Measurements from ENCODE around the gene PCNT.
"Not testable (repeated sequence)": the region's sequence is repeated elsewhere in the genome, so short reads cannot be mapped to it uniquely, and the experiment has no call there.

PCNT gene

GRCh38 chr21:46386734-46387088 lies 62.8 kb downstream of the PCNT start:
- DNase-seq = no peak

GRCh38 chr21:46388206-46388880 lies 64.4 kb downstream of the PCNT start:
- DNase-seq = no peak

DNA sequence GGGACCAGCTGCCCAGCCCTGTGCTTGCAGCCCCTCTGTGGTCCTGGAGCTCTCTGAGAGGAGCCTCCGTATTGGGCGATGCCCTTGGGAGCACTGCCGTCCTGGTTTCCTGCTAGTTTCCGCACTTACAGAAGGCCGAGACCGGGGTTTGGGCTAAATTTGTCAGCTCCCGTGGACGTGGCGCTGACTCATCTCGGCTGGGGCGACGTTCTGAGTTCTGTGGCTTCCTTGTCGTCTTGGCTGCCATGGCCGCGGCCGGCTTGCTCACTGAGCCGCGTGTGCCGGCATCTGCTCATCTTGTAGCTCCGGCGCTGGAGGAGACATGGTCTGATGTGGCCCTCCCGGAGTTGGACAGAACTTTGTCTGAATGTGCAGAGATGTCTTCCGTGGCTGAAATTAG lies 64.9 kb downstream of the PCNT start:
- DNase-seq = no peak

DNA sequence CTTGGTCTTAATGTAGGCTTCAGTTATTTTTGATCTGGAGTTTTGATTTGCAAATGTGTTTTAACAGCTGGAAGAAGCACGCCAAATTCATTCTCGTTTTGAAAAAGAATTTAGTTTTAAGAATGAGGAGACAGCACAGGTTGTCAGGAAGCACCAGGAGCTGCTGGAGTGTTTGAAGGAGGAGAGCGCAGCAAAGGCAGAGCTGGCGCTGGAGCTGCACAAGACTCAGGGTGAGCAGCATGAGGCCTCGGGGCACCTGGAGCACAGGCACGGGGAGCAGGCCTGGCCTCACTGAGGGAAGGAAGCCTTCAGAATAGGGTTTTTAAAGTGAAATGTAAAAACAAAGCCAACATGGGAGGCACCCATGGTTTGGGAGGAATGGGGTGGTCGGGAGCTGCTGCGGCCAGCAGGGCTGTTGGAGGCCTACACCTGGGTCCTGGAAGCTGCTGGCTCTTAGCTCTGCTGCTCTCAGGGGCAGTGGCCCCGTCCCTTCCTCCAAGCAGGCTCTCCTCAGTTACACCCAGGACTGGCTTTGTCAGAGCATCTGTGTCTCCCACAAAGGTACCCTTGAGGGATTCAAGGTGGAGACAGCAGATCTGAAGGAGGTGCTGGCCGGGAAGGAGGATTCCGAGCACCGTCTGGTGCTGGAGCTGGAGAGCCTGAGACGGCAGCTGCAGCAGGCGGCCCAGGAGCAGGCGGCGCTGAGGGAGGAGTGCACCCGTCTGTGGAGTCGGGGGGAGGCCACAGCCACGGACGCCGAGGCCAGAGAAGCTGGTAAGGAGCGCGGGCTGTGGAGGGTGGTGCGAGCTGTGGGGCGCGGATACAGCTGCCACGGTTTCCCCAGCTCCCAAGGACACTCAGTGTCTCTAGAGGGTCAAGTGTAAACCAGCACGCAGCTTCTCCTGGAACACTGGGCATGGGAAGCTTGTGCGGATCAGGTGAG lies 66.9 kb downstream of the PCNT start:
- no peak for DNase-seq

DNA sequence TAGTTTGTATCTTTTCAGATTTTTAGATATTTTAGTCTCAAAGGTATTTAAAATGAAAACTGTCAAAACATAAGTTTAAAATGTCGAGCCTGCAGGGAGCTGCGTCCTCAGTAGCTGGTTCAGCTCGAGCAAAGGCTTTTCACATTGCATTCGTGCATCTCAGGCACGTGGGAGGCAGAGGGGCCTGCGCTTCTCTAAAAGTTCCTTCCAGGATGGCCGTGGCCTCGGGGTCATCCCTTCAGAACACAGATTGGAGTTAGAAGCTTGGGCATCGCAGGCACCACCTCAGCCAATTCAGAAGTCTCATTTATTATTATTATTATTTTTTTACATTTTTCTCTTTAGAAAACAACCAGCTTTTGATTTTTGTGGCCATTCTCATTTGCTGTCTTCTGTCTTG lies 67.8 kb downstream of the PCNT start:
- no peak for DNase-seq

DNA sequence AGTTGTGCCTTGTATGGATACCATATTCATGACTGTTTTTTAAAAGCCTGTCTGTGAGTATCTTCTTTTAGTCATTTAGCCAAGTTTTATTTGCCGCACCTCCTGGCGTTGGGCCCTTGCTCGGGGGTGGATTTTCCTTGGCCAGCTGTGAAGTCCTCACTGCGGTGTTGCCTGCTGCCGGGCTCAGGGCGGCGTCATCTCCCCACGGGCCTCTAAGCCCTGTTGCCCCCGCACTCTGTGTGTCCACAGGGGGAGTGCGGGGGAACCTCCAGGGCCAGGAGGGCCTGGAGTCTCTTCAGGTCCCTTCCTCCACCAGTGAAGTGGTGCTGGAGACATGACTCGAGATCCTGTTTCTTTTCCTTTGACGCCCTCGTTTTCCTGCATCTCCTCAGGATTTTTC lies 69.0 kb downstream of the PCNT start:
- DNase-seq = no peak

GRCh38 chr21:46393451-46393940 lies 69.5 kb downstream of the PCNT start:
- DNase-seq = no peak

GRCh38 chr21:46393941-46394594 lies 70.1 kb downstream of the PCNT start:
- no peak for DNase-seq

GRCh38 chr21:46394595-46395104 lies 70.7 kb downstream of the PCNT start:
- no peak for DNase-seq

- DNase-seq = no peak
Observed at GRCh38 chr21:46397211-46397905, 73.4 kb downstream of the PCNT start.

- DNase-seq = no peak
Observed at GRCh38 chr21:46397993-46398392, 74.0 kb downstream of the PCNT start.

DNA sequence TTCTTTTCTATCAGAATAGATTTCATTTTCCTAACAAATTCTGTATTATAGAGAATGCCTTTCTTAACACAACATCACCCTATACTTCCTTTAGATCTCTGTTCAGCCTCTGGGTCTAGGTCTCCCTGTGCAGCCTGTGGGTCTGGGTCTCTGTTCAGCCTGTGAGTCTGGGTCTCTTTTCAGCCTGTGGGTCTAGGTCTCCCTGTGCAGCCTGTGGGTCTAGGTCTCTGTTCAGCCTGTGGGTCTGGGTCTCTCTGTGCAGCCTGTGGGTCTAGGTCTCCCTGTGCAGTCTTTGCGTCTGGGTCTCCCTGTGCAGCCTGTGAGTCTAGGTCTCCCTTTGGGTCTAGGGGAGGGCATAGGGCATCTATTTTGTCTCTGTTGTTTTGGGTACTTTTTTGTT lies 75.2 kb downstream of the PCNT start:
- DNase-seq = no peak

DNA sequence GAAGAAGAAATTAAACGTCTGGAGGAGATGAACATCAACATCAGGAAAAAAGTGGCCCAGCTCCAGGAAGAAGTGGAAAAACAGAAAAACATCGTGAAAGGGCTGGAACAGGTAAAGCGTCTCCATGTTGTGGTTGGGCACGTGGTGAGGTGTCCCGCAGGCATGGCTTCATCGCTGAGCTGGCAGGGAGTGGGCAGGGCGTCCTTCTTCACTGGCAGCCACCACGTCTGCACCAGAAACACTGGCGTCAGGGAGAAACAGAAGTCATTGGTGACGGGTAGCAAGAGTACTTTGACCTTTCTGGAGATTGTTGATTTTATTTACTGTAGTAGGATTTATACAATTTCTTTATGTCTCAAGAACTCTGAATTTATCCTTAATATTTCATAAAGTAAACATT lies 75.7 kb downstream of the PCNT start:
- DNase-seq = no peak

GRCh38 chr21:46401186-46401910 lies 77.4 kb downstream of the PCNT start:
- DNase-seq = no peak

DNA sequence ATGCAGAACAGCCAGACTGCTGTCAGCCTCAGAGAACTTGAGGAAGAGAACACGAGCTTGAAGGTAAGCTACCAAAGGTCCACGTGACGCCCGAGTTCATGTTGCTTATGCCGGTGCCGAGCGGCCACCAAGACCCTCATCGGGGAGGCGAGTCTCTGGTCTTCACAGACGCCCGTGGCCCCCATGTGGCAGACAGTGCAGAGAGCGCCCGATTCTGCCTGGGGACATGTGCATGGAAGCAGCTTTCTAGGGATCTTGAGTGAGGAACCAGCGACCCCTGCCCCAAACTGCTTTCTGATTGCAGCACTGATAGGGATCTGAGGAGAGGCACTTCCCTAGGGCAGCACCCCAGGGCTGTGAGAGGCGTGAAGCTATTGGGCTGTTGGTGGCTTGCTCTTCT lies 78.5 kb downstream of the PCNT start:
- no peak for DNase-seq

DNA sequence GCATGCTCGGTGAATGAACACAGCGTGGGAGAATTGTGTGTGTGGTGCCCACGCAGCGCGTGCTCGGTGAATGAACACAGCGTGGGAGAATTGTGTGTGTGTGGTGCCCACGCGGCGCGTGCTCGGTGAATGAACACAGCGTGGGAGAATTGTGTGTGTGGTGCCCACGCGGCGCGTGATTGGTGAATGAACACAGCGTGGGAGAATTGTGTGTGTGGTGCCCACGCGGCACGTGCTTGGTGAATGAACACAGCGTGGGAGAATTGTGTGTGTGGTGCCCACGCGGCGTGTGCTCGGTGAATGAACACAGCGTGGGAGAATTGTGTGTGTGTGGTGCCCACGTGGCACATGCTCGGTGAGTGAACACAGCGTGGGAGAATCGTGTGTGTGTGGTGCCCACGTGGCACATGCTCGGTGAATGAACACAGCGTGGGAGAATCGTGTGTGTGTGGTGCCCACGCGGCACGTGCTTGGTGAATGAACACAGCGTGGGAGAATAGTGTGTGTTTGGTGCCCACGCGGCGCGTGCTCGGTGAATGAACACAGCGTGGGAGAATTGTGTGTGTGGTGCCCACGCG lies 79.4 kb downstream of the PCNT start:
- DNase-seq = not testable (repeated sequence)

DNA sequence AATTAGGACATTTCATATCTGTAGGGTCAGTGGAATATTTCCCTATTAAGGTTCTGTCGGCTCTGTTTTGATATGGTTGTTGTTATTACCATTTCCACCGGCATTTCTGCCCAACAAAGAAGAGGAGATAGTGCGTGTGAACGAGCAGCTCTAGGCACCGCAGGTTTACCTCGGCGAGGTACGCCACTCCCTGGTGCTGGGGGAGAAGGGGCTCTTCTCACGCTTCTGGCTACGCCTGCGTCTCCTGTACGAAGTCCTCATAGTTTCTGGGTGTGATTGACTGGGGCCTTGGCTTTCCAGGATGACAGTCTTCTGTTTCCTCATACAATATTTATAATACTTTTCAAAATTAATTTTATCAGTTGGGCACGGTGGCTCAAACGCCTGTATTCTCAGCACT lies 80.3 kb downstream of the PCNT start:
- DNase-seq = no peak

DNA sequence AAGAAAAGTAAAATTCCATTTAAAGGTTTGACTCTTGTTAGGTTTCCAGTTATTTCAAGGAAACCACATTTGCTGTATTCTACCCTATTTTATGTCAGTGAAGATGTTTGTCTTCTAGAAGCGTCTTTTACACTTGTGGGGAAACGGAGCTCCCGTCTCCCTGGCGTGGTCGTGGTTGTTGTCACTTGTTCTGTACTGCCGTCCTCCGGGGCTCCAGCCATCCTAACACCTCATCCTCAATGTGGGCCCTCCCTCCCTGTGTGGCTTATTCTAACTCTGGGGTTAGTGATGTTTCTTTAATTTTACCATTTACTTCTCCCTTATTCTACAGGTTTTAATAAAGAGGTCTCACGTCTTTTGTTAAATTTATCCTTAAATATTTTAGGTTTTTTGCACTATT lies 82.0 kb downstream of the PCNT start:
- no peak for DNase-seq

- DNase-seq = no peak
Observed at GRCh38 chr21:46409641-46410406, 85.9 kb downstream of the PCNT start.

DNA sequence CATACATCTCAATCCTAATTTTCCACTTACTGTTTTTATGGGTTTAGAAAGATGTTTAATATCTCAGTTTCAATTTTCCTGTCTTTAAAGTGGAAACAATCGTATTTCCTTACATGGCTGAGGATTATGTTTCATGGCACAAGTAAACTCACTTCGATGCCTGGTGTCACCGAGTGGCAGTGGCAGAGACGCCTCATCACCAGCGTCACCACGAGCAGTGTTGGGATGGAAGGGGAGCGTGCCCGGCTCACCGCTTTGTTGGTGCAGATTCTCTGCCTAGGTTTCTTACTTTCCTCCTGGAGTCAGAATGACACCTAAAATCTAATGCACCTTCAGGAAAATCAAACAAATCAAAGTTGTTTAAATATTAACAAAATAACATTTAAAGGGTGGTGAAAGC lies 86.6 kb downstream of the PCNT start:
- DNase-seq = no peak

DNA sequence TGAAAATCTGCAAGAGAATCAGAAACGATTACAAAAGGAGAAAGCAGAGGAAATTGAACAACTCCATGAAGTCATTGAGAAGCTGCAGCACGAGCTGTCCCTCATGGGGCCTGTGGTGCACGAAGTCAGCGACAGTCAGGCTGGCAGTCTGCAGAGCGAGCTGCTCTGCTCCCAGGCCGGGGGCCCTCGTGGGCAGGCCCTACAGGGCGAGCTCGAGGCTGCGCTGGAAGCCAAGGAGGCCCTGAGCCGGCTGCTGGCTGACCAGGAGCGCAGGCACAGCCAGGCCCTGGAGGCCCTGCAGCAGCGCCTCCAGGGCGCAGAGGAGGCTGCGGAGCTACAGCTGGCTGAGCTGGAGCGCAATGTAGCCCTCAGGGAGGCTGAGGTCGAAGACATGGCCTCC lies 87.3 kb downstream of the PCNT start:
- DNase-seq = no peak
